ENCODE results near the gene INTS6.

The INTS6 gene

DNA sequence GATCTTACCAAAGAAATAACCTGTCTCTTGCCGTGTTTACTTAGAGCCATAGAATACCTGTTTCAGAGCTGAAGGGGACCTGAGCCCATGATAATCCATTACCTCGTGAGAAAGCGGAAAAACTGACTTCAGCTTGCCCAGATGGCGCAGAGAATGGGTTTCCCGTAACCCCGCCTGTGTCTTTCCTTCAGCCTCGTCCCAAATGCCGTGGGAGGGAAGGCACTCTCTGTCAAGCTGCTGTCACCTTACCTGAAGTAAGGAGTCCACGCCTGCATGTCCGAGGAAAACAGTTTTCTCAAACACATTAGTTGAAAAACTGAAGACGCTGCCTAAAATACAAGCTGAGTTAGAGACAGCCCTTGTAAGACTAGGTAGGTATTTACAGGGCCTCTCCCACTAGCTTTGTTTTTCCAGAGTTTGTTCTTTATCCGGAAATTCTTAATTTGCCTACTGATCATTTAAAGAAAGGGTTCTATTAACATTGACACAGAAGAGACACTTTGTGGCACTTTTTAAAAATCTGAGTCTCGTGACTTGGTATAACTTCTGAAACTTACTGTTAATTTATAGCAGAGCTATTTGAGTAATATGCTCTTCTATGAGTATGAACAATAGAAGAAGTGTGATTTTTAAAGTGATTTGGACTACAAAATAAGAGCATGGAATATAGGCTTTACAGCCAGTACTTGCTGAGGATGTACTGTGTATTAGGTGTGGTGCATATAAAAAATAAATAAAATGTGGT lies 1.3 kb upstream of the INTS6 start:
- H3K36me3 ChIP-seq (ENCODE audit: insufficient read depth, low read length), result peaks cover 30% of the 10 kb centered on the region
- H3K9me3 ChIP-seq (replicated peaks; ENCODE audit: low read length), result no peaks in the 10 kb centered on the region
- H3K4me3 ChIP-seq (ENCODE audit: low read length), result peak overlapping the region; percentile 84
- peak overlapping the region; percentile 88 for H3K4me2 ChIP-seq (ENCODE audit: low read length)
- peaks cover 31% of the 10 kb centered on the region for H3K4me1 ChIP-seq (ENCODE audit: control insufficient read depth, insufficient read depth, low read length)
- H3K27me3 ChIP-seq (ENCODE audit: control insufficient read depth, insufficient read depth, low read length), result no peaks in the 10 kb centered on the region
- peak overlapping the region; percentile 92 for H3K9ac ChIP-seq (ENCODE audit: low read depth, low read length)

GRCh38 chr13:51453207-51453958 lies 547 bp upstream of the INTS6 start:
- H3K4me1 ChIP-seq (ENCODE audit: control insufficient read depth, insufficient read depth, low read length), result peaks cover 32% of the 10 kb centered on the region
- peaks cover 32% of the 10 kb centered on the region for H3K36me3 ChIP-seq (ENCODE audit: insufficient read depth, low read length)
- H3K4me3 ChIP-seq (ENCODE audit: low read length), result peak overlapping the region; percentile 84
- H3K9ac ChIP-seq (ENCODE audit: low read depth, low read length), result peak overlapping the region; percentile 92
- H3K4me2 ChIP-seq (ENCODE audit: low read length), result peak overlapping the region; percentile 88
- no peaks in the 10 kb centered on the region for H3K9me3 ChIP-seq (replicated peaks; ENCODE audit: low read length)
- no peaks in the 10 kb centered on the region for H3K27me3 ChIP-seq (ENCODE audit: control insufficient read depth, insufficient read depth, low read length)

DNA sequence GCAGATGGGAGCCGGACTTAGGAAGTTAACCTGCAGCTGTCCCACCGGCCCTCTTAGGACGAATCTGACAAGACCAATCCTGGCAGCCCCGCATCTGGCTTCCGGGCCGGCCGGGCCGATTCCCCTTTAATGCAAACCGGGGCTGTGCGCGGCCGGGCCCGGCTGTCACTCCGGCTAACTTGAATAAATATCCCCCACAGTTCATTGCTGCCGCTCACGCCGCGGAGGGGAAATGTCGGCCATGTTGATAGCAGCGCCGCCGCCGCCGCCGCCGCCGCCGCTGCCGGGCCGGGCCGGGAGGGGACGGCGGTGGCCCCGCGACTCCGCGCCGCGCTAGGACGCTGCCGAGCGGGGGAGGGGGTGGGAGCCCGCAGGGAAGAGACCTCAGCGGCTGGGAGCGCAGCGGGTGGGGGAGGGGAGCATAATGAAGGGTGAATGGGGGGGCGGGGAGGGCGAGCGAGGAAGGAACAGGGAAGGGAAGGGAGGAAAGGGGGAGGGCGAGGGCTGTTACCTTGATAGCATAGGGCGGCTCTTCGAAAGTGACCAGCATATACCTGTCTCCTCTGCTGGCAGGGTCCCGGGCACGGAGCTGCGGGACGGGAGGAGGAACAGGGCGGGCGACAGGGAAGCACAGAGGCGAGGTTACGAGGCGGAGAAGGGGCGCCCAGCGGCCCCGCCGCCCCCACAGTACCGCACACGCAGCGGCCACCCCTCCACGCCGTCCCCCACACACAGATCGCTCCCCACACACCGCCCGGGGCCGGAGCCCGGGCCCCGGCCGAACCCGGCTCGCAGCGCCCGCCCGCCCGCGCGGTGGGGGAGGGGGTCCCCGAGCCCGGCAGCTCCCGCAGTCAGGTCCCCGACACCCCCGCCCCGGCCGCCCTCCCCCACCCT lies 1.1 kb downstream of the INTS6 start:
- Histone ChIP-seq H3K9me3 (replicated peaks; ENCODE audit: low read length) (no peaks in the 10 kb centered on the region), H3K36me3 (ENCODE audit: insufficient read depth, low read length) (peaks cover 33% of the 10 kb centered on the region), H3K4me1 (ENCODE audit: control insufficient read depth, insufficient read depth, low read length) (peaks cover 32% of the 10 kb centered on the region), H3K4me3 (ENCODE audit: low read length) (peak overlapping the region; percentile 81), H3K9ac (ENCODE audit: low read depth, low read length) (peak overlapping the region; percentile 95), H3K27me3 (ENCODE audit: control insufficient read depth, insufficient read depth, low read length) (no peaks in the 10 kb centered on the region), H3K4me2 (ENCODE audit: low read length) (peak overlapping the region; percentile 92)

- Histone ChIP-seq H3K4me1 (ENCODE audit: control insufficient read depth, insufficient read depth, low read length) (peaks cover 32% of the 10 kb centered on the region), H3K36me3 (ENCODE audit: insufficient read depth, low read length) (peaks cover 34% of the 10 kb centered on the region), H3K27me3 (ENCODE audit: control insufficient read depth, insufficient read depth, low read length) (no peaks in the 10 kb centered on the region), H3K4me3 (ENCODE audit: low read length) (peak overlapping the region; percentile 81), H3K9ac (ENCODE audit: low read depth, low read length) (peak overlapping the region; percentile 95), H3K4me2 (ENCODE audit: low read length) (peak overlapping the region; percentile 92), H3K9me3 (replicated peaks; ENCODE audit: low read length) (no peaks in the 10 kb centered on the region)
These were observed 1.7 kb downstream of the INTS6 start for GRCh38 chr13:51451134-51451466.

DNA sequence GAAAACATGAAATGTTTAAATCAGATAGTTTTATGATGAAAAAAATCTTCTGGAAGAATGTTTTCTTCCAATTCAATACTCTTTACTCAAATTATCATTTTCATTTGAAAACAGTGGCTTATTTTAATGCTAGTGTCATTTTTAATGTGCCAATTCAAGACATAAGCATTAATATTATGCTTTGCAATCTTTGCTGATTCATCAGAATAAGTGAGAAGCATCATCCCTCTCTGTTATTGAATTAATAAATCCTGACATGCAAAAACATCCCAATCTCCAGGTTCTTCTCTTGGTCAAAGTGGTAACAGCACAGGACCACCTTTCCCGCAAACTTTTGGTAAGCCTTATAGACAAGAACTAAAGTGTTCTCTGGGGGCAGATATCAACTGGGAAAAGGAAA lies 3.8 kb downstream of the INTS6 start:
- Histone ChIP-seq H3K4me3 (ENCODE audit: low read length) (no peak overlapping the region), H3K9ac (ENCODE audit: low read depth, low read length) (no peak overlapping the region), H3K4me2 (ENCODE audit: low read length) (peak overlapping the region; percentile 25), H3K9me3 (replicated peaks; ENCODE audit: low read length) (no peaks in the 10 kb centered on the region), H3K4me1 (ENCODE audit: control insufficient read depth, insufficient read depth, low read length) (peaks cover 25% of the 10 kb centered on the region), H3K27me3 (ENCODE audit: control insufficient read depth, insufficient read depth, low read length) (no peaks in the 10 kb centered on the region), H3K36me3 (ENCODE audit: insufficient read depth, low read length) (peaks cover 28% of the 10 kb centered on the region)

DNA sequence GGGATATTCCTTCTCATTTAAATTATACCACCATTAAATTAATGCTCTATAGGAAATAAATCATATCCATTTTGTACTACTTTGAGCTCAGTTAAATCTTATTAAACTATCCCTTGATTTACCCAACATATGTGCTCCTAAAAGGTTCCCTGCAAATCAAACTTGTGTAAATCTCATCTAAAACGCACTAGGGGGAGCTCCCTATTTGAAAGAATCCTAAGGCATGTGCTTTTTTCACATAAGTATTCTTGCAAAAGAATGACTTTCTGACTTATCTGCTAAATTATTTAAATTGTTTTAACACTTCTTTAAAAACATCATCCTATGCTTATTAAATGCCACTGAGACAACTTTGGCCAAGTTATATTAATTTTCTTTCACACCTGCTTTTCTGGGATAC lies 7.9 kb downstream of the INTS6 start:
- Histone ChIP-seq H3K27me3 (ENCODE audit: control insufficient read depth, insufficient read depth, low read length) (no peaks in the 10 kb centered on the region), H3K4me1 (ENCODE audit: control insufficient read depth, insufficient read depth, low read length) (peaks cover 9% of the 10 kb centered on the region), H3K36me3 (ENCODE audit: insufficient read depth, low read length) (peaks cover 20% of the 10 kb centered on the region), H3K4me2 (ENCODE audit: low read length) (no peak overlapping the region), H3K9ac (ENCODE audit: low read depth, low read length) (no peak overlapping the region), H3K4me3 (ENCODE audit: low read length) (no peak overlapping the region), H3K9me3 (replicated peaks; ENCODE audit: low read length) (no peaks in the 10 kb centered on the region)

DNA sequence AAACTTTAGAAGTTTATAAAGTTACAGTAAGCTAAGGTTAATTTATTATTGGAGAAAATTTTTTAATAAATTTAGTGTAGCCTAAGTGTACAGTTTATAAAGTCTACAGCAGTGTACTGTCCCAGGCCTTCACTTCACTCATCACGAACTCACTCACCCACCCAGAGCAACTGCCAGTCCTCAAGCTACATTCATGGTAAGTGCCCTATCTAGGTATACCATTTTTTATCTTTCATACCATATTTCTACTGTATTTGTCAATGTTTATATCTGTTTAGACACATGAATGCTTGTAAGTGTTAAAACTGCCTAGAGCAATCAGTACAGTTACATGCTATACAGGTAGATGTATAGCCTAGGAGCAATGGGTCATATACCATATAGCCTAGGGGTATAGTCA lies 12.5 kb downstream of the INTS6 start:
- H3K9me3 ChIP-seq (replicated peaks; ENCODE audit: low read length), result no peaks in the 10 kb centered on the region
- no peak overlapping the region for H3K4me3 ChIP-seq (ENCODE audit: low read length)
- peaks cover 11% of the 10 kb centered on the region for H3K36me3 ChIP-seq (ENCODE audit: insufficient read depth, low read length)
- H3K4me2 ChIP-seq (ENCODE audit: low read length), result no peak overlapping the region
- H3K27me3 ChIP-seq (ENCODE audit: control insufficient read depth, insufficient read depth, low read length), result no peaks in the 10 kb centered on the region
- H3K9ac ChIP-seq (ENCODE audit: low read depth, low read length), result no peak overlapping the region
- H3K4me1 ChIP-seq (ENCODE audit: control insufficient read depth, insufficient read depth, low read length), result no peaks in the 10 kb centered on the region

DNA sequence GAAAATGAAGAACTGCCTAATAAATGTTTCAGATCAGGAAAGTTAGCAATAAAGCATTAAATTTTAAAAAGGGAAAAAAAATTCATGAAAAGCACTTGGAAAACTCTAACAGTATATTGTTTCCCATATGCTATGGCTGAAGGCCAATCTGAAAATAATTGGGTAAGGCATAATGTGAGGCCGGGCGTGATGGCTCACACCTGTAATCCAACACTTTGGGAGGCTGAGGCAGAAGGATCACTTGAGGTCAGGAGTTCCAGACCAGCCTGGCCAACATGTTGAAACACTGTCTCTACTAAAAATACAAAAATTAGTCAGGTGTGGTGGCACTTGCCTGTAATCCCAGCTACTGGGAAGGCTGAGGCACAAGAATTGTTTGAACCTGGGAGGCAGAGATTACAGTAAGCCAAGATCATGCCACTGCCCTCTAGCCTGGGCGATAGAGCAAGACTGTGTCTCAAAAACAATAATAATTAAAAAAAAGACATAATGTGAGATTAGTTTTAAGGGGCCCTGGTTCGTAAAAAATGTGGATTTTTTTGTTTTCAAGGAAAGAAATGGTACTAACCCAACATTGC lies 15.2 kb downstream of the INTS6 start:
- no peak overlapping the region for H3K9ac ChIP-seq (ENCODE audit: low read depth, low read length)
- no peaks in the 10 kb centered on the region for H3K4me1 ChIP-seq (ENCODE audit: control insufficient read depth, insufficient read depth, low read length)
- H3K4me2 ChIP-seq (ENCODE audit: low read length), result no peak overlapping the region

DNA sequence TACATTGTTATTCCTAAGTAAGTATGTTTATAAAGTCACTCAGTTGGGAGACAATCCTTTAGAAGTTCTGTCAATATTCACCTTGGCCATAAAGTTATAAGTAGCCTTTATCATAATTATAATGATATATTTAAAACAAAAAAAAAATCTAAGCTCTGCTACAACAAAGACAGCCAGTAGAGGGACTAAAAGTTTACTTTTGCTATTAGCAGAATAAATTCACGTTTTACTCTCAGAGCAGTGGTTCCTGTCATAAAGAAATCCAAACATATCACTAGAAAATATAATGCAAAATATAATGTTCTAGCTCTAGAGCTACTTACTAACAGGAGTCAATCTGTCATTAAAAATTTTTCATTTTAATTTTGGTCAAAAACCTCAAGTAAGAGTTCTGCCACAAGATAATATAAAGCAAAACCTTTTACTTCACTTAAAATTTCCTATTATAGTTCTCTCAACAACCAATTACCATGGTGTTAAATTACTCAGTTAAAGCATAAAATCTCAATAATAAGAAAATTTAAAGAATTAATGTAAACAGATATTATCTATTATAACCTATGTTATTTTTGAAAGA lies 17.7 kb downstream of the INTS6 start:
- H3K27me3 ChIP-seq (ENCODE audit: control insufficient read depth, insufficient read depth, low read length), result no peaks in the 10 kb centered on the region
- no peak overlapping the region for H3K4me3 ChIP-seq (ENCODE audit: low read length)
- H3K9ac ChIP-seq (ENCODE audit: low read depth, low read length), result no peak overlapping the region
- H3K4me2 ChIP-seq (ENCODE audit: low read length), result no peak overlapping the region
- peaks cover 27% of the 10 kb centered on the region for H3K36me3 ChIP-seq (ENCODE audit: insufficient read depth, low read length)
- H3K4me1 ChIP-seq (ENCODE audit: control insufficient read depth, insufficient read depth, low read length), result no peaks in the 10 kb centered on the region
- no peaks in the 10 kb centered on the region for H3K9me3 ChIP-seq (replicated peaks; ENCODE audit: low read length)

More for the DNA sequence above, 15.2 kb downstream of the INTS6 start:
- Histone ChIP-seq H3K9me3 (replicated peaks; ENCODE audit: low read length) (no peaks in the 10 kb centered on the region), H3K27me3 (ENCODE audit: control insufficient read depth, insufficient read depth, low read length) (no peaks in the 10 kb centered on the region), H3K4me3 (ENCODE audit: low read length) (no peak overlapping the region), H3K36me3 (ENCODE audit: insufficient read depth, low read length) (peaks cover 24% of the 10 kb centered on the region)

GRCh38 chr13:51432576-51432975 lies 20.3 kb downstream of the INTS6 start:
- no peak overlapping the region for H3K4me2 ChIP-seq (ENCODE audit: low read length)
- H3K27me3 ChIP-seq (ENCODE audit: control insufficient read depth, insufficient read depth, low read length), result no peaks in the 10 kb centered on the region
- H3K4me1 ChIP-seq (ENCODE audit: control insufficient read depth, insufficient read depth, low read length), result no peaks in the 10 kb centered on the region
- H3K9ac ChIP-seq (ENCODE audit: low read depth, low read length), result no peak overlapping the region
- no peaks in the 10 kb centered on the region for H3K9me3 ChIP-seq (replicated peaks; ENCODE audit: low read length)
- no peak overlapping the region for H3K4me3 ChIP-seq (ENCODE audit: low read length)
- H3K36me3 ChIP-seq (ENCODE audit: insufficient read depth, low read length), result peaks cover 41% of the 10 kb centered on the region

DNA sequence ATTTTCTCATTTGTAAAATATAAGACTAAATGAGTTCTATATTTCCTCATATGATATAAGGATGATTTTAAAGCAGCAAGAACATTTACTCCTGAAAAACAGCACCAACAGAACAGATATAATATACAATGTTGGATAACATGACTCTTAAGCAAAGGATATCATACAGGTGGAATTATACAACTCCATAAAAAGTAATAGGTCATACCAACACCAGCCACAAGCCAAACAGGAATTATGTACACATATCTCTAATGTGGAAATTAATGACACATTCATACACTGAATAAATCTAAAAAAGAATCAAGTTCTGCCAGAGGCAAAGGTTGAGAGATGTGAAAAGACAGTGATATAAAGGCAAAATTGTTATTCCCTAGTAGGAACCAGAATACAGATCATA lies 25.9 kb downstream of the INTS6 start:
- Histone ChIP-seq H3K36me3 (ENCODE audit: insufficient read depth, low read length) (peaks cover 44% of the 10 kb centered on the region), H3K4me3 (ENCODE audit: low read length) (no peak overlapping the region), H3K9ac (ENCODE audit: low read depth, low read length) (no peak overlapping the region), H3K9me3 (replicated peaks; ENCODE audit: low read length) (no peaks in the 10 kb centered on the region), H3K27me3 (ENCODE audit: control insufficient read depth, insufficient read depth, low read length) (no peaks in the 10 kb centered on the region), H3K4me1 (ENCODE audit: control insufficient read depth, insufficient read depth, low read length) (peaks cover 13% of the 10 kb centered on the region), H3K4me2 (ENCODE audit: low read length) (no peak overlapping the region)
